ENCODE results near the gene NUMBL.

Gene NUMBL

DNA sequence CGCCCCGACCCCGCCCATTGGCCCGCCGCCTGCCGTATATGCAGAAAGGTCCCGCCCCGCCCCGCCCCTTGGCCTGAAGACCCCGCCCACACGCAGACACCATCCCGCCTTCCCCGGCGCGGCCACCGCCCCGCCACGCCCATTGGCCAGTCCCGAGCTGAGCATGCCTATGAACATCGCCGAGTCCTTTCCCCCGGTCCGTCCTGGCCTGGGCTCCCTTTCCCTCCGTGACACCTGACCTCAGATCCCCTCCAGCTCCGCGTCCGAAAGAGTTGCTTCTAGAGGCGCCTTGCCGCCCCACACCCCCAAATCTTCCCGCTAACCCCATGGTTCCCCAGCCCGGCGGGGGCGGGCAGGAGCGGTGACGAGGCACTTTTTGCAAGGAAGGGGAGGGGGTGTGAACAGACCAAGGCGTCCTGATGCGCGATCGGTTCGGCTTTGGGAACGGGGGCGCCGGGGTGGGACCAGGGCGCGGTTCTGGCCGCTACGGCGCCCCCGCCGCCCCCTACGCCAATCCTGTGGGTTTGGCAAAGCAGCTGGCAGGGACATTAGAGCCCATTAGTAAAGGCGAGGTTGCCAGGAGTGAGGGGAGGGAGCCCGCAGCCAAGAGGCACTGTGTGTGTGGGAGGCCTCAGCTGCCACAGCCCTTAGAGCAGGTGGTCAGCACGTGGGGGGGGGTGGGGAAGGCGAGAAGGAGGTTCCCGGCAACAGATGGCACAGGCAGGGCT, 406 bp upstream of the NUMBL start:
- DNase-seq (ENCODE audit: low spot score): peak; percentile 98

DNA sequence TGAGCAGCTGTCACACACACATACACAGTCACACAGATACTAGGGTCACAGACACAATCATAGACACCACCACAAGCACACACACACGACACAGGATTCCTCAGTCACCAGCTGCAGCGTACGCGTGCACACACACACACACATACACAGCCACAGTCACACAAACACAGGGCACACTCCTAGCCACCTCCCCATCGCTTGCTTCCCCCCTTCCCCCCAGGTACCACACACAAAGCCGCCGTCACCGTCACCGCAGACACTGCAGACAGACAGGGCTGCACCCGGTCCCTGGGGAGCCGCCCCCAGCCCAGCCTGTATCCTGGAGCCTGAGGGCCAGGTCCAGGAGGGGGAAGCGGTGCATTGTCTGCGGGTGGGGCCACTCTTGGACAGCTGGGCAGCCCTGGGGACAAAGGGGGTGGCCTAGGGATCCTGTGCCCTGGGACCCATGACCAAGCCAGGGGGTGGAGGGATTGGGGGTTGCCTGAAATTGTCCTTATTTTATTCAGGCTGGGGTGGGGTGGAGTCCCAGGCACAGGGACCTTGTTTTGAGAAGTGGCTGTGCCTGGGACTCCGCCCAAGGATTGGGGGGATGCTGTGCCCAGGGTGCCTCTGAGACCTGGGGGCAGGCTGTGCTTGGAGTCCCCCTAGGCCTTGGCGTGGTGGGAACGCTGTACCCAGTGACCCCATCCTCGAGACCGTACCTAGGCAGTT, 957 bp downstream of the NUMBL start:
- peak; percentile 57 for DNase-seq (ENCODE audit: low spot score)

DNA sequence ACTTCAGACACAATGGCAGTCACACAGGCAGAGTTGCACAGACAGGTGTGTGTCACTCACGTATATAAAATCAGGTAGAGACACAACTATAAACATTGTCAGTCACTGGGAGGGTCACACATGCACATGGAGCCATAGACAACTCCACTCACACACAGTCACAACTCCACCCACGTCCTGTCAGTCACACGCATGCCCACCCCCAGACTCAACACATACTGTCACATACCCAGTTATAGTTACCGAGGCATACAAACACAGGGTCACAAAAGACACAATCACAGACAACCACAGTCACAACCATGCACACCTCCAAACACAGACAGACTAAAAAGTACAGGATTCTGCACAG, 1.5 kb downstream of the NUMBL start:
- DNase-seq (ENCODE audit: low spot score): no peak

DNA sequence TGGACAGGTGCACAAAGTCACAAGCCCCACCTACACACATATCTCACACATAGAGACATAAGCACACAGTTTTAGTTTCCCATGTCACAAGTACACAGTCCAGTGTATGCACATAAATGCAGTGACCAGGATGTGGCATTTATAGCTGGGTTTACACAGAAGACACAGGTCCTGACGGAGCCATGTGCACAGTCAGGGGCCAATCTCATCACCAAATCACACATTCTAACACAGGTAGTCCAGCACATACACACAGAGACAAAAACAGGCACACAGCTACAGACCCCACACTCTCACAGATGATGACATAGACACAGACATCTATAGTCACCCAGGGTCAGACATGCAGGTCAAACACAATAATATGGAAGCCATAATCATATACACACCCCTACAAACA, 2.1 kb downstream of the NUMBL start:
- DNase-seq (ENCODE audit: low spot score): no peak

DNA sequence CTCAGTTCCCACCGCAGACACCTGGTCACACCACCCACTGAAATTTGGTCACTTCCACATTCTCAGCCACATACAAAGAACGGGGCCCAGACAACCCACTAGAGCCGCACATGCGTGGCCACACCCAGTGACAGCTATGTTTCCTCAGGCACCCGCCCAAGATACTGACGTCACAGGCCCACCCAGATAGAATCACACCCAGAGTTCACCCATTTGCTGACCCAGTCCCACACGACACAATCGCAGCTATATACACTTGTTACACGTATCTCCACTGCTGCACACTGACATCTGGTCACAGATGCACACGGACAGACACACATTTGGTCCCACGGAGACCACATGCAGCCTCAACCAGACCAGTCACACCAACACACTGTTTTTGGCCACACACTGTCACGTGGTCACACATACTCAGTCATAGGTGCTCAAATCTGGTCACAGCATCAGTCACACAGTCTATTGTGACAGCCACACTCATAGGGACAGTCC, 2.9 kb downstream of the NUMBL start:
- DNase-seq (ENCODE audit: low spot score): no peak

DNA sequence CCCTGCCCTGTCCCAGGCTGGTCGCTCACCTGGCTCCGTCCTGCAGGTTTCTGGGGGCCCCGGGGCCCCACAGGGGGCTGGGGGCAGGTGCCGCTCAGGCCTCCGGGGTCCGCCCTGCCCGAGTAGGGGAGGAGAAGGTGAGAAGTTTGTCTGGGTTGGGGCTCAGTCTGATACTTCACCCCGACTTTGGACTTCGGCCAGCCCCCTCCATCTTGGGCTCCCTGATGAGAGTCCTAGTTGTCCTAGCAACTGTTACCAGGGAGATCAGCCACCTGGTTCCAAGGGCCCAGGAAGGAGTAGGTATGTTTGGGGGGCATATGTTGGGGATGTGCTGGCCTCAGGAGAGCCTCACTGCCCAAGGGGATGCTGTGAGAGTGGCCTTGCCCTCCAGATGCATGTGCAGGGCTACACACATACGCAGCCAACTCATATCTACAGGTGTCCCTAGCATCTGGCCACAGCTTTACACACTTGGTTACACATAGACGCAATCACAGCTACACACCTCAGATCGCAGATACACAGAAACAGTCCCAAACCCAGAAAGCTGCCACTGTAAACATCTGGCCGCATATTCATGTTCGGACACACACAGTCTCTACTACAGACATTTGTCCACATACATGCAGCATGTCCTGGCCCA, 3.4 kb downstream of the NUMBL start:
- no peak for DNase-seq (ENCODE audit: low spot score)

DNA sequence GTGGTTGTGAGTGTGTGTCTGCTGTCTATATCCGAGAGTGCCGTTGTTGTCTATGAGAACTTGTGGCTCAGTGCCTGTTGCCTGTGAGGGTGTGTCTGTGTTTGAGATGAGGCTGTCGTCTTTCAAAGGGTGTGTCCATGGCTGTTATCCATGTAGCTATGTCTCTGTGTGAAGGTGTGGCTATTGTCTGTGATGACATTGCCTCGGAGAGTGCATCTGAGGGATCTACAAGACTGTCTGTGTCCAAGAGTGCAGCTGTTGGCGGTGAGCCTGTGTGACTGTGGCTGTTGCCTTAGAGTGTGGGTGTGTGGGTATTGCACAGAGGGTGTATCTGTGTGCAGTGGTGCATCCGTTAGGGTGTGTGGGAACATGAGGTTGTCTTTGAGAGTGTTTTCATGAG, 4.9 kb downstream of the NUMBL start:
- DNase-seq (ENCODE audit: low spot score): no peak

DNA sequence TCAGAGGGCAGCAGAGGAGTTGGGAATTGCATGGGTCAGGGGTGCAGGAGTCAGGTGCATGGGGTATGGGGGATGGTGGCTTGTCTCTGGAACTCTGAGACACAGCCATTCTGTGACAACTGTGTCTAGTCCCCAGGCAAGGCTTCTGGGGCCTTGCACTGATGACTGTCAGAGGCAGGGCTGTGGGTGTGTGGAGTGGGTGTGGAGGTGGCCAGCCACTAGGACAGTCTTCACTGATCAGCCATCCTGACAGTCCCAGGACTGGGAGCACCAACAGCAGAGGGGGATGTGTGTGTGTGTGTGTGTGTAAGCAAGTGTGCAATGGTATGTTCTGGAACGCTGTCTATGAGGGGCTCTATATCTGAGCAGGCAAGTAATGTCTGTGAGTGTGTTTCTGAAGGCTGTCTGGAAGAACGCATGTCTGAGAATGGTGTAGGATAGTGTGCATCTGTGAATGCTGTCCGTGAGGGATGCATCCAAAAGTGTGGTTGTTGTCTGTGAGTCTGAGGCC, 5.4 kb downstream of the NUMBL start:
- peak; percentile 28 for DNase-seq (ENCODE audit: low spot score)

DNA sequence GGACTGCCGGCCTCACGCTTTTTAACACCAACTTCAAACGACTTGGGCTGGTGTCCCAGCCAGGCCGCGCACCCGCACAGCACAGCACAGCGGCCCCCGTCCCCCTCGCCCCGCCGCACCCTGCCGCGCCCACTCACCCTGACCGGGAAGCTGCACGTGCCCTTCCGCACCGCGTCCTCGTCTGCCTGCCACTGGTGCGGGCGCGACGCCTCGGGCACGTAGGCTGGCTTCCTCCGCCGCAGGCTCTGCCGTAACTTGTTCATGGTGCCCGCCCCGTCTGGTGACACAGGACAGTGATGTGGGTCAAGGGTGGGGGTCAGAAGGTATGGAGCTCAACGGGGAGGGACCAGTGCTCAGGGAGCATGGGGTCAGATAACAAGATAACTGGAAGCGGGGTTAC, 6.2 kb downstream of the NUMBL start:
- peak; percentile 29 for DNase-seq (ENCODE audit: low spot score)

DNA sequence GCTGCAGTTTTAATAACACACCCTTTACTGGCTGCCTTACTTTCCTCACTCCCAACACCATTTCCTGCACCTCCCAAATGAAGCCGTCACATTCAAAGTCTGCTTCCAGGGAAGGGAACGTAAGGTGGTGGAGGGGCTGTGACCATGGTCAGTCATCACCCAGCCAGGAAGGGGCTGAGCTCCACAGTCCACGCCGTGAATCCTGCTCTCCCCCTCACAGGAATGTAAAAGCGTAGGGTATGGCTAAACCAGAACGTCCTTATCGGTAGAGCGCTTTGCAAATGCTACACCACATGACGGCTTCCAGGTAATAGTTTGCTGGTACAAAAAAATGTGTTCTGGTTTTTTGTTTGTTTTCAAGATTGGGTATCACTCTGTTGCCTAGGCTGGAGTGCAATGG, 7.0 kb downstream of the NUMBL start:
- no peak for DNase-seq (ENCODE audit: low spot score)

DNA sequence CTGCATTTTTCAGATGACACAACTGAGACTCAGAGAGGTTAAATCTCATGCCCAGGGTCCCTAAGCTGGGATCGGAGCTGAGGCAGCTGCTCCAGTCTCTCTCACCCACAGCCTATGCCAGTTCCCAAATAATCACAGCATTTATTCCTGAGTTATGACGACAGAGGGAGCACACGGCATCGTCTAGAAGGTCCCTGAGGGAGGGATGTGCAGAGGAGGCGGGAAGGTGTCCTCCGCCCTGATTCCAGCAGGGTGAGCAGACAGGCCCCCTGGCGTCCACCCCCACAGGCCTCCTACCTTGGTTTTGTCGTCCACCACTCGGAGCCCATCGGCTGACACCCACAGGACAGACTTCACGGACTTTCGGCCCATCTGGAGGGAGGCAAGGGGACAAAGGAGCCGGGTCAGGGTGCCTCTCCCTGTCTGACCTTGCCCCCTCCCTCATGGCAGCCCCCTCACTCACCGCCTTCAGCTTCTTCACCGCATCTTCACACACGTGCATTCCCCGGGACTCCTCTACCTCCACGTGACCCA, 8.0 kb downstream of the NUMBL start:
- DNase-seq (ENCODE audit: low spot score): peak; percentile 28

DNA sequence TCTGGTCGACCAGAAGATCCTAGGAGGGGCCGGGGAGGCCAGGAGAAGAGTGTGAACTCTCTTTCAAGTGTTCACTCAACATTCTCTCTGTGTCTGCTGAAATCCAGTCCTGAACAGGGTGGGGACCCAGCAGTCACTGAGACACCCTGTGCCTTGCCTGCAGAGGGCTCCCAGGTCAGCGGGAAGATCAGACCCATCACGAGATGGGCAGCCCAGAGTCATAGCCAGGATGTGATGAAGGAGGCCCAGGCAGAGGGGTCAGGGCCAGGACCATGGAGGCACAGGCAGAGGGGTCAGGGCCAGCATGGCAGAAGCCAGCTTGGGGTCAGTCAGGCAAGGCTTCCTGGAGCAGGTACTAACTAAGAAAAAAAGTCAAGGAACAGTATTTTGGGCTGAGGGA, 9.4 kb downstream of the NUMBL start:
- DNase-seq (ENCODE audit: low spot score): no peak

DNA sequence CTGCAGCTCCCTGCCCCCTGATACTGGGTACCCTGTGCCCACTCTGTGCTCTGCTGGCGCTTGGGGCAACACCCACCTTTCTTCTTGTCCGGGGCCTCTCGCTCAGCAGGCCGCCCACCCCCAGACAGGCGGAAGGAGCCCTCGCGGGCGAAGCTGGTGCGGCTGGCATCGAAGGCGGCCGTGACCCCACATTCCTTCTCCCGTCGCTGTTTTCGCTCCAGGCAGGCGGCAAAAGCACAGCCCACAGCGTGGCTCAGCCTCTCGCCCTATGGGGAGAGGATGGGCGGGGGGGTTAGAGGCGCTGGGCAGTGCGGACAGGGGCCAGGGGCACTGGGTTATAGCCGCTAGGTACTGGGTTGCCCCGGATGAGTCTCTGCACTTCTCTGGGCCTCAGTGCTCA, 13.3 kb downstream of the NUMBL start:
- no peak for DNase-seq (ENCODE audit: low spot score)

DNA sequence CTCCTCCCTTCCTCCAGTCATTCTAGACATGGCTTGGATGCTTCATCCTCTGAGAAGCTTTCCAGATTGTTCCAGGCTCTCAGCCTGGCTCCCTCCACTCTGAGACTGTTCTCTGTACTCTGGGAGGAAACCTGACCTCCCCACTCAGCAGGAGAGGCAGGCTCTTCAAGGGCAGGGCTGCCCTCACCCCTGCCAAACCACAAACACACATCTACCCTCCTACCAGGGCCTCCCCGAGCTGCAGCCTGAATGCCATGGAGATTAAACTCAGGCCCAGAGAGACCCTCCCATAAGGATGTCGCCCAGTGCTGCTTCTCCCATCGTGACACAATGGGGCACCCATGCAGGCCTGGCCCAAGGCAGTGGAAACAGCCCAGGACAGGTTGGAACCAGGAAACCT, 16.2 kb downstream of the NUMBL start:
- no peak for DNase-seq (ENCODE audit: low spot score)

DNA sequence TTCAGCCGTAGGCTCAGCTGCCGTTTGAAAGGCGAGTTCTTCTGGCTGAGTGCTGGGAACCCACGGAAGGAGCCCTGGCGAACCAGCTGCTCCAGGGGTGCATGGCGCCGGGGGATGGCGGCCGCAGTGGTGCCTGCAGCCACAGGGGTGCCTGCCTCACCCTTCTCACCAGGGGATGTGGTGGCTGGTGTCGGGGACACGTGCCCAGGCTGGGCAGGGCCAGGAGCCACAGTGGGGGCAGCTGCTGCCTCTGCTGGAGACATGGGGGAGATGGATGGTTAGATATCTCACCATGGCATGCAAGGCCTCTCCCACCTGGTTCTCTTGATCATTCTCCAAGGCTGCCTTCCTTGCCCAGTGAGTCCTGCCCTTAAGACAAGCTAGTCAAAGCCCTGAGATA, 17.1 kb downstream of the NUMBL start:
- peak; percentile 28 for DNase-seq (ENCODE audit: low spot score)

DNA sequence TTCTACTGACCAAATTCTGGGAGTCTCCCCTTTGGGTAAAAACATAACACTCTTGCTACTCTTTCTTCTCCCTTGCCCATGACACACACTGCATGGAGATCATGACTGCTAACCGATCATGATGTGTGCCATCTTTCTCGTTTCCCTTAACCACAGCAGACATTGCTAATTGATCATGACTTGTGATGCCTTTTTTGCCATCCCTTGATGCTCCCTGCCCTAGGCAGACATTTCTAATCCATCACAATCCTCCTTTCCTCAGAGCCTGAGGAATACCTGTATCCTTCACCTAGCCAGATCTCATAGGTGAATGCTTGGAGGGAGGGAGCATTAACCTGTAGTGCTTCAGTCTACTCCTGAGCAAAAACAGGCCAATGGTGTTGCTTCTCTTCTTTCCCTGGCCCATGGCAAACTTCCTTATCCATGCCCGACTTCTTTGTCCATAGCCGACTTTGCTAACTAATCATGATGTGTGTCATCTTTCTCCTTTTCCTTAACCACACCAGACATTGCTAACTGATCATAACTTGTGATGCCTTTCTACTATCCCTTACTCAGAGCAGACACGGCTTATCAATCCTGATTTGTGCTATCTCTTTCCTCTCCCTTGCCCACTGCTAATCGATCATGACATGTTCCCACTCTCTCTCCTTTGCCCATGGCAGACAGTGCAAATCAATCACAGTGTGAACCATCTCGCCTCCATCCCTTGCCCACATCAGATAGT, 17.7 kb downstream of the NUMBL start:
- no peak for DNase-seq (ENCODE audit: low spot score)

DNA sequence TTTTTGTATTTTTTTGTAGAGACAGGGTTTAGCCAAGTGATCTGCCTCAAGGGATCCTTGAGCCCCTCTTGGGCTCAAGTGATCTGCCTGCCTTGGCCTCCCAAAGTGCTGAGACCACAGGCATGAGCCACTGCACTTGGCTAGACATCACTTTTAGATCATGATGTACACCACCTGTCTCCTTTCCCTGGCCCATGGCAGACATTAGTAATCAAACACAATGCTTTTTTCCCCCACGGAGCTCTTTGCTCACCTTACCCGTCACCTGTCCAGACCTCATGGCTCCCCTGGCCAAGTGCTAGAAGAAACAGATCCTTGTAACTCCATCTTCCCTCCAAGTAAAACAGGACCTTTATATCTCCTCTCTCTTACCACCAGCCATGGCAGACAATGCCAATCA, 18.4 kb downstream of the NUMBL start:
- no peak for DNase-seq (ENCODE audit: low spot score)

DNA sequence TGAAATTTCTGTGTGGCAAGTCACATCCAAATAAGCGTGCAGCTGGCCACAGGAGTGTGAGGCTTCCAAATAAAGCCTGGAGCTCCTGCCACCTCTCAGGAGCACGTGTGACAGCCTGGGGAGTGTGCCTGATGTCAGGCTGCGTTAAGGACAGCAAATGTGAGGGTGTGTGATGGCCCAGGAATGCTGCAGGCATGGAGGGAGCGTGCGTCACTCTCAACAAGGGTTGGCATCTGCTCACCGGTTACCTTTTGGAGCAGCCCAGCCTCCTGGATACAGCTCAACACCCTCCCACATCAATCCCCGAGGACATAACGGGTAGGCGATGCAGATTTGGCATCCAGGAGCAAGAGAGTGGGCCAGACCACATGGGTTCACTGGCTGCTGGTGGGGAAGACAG, 19.0 kb downstream of the NUMBL start:
- no peak for DNase-seq (ENCODE audit: low spot score)

DNA sequence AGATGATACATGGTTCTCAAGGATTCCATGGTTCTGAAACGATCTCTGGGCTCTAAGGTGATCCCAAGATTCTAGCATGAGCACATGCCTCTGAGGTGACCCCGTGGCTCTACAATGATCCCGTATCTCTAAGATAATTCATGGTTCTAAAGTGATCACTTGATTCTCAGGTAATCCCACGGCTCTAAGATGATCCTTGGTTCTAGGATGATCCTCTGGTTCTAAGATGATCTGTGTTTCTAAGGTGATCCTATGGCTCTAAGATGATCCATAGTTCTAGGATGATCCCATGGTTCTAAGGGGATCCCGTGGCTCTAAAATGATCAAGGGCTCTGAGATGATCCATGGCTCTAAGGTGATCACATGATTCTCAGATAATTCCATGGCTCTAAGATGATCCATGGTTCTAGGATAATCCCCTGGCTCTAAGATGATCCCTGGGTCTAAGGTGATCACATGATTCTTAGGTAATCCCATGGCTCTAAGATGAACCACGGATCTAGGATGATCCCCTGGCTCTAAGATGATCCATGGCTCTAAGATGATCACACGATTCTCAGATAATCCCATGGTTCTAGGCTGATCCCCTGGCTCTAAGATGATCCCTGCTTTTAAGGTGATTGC, 21.3 kb downstream of the NUMBL start:
- no peak for DNase-seq (ENCODE audit: low spot score)

DNA sequence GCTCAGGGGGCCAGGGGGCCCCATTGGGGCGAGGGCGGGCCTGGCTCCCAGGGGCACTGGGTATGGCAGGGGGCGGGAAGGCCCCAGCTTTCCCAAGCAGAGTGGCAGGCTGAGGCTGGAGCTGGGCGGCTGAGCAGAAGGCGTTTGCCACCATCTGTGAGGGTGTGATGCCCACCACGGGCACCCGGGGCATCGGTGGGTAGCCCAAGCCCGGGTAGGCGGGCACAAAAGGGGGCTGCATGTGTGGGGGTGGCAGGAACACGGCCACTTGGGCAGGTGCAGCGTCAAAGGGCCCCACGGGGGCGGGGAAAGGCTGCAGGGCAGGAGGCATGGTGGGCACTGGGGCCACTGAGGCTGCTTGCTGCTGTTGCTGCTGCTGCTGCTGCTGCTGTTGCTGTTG, 22.8 kb downstream of the NUMBL start:
- DNase-seq (ENCODE audit: low spot score): no peak

DNA sequence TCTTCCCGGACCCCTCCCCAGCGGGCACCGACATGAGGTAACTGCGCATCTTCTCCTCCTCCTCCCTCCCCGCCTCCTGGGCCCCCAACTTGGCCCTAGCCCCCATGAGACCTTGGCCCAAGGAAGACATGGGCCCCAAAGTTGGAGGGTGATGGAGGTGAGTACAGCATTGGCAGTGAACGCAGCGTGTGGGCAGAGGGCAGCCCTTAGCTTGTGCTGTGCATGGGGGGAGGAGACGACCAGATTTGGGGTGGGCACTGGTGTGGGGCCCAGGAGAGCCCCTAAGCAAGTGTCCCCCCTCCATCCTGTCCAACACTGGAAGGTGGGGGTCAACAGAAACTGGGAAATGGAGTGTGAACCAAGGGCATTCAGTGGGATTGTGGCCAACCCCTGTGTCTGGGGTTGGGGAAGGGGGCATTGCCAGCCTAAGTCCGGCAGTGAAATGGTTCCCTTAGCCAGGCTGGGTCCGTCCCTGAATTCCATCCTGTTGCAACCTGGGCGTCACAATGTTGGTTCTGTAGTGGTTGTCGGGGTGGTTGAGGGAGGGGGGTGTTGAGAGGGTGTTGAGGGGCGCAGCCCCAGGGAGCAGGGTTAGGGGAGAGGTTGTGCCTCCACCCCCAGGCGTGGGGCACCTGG, 23.5 kb downstream of the NUMBL start:
- no peak for DNase-seq (ENCODE audit: low spot score)
